Measurements from ENCODE around the gene PDE1A. TPM values are rescaled to one million over a fixed set of nuclear protein-coding genes. Genes with fewer than 3 reads are reported as not detected.

PDE1A gene
- total RNA-seq, 1 experiment from 2014 or later: not detected

- no peak overlapping the region for H2AFZ ChIP-seq (ENCODE audit: low read length)
- ATAC-seq (no peak), DNase-seq (no peak)
- BruUV-seq (replicated peaks): no TSS peak
- H3K27me3 ChIP-seq (ENCODE audit: low read length): peaks cover 6% of the 10 kb centered on the region; the same call in 1 of the 2 replicates
- no peaks in the 10 kb centered on the region for H3K79me2 ChIP-seq (ENCODE audit: low read length)
- H3K4me1 ChIP-seq (ENCODE audit: insufficient read depth, low read length): no peaks in the 10 kb centered on the region
- no peak overlapping the region for H3K4me3 ChIP-seq (ENCODE audit: low read length)
- no peaks in the 10 kb centered on the region for H3K9me3 ChIP-seq (ENCODE audit: low read length)
- CTCF ChIA-PET: no interaction called here
- H3K9me2 ChIP-seq (replicated peaks; ENCODE audit: low read length): no peaks in the 10 kb centered on the region
- no peak overlapping the region for H3K4me2 ChIP-seq (ENCODE audit: low read length)
- H3K9ac ChIP-seq (ENCODE audit: low read length): no peak overlapping the region
- intact Hi-C loops (cut with micrococcal nuclease): no loop called here
- no peak overlapping the region for H3K27ac ChIP-seq (ENCODE audit: low read length)
- no peaks in the 10 kb centered on the region for H3K36me3 ChIP-seq (ENCODE audit: low read depth, low read length)
- TF ChIP-seq CTCF (conservative IDR thresholded peaks at IDR 0.05; ENCODE audit: low read depth, low read length) (no peak), EZH2 (IDR thresholded peaks at IDR 0.05; ENCODE audit: low read length, unreplicated experiment) (no peak)
- H4K20me1 ChIP-seq (ENCODE audit: low read length): no peaks in the 10 kb centered on the region
- POLR2A ChIA-PET (ENCODE audit: unreplicated experiment): no interaction called here
- H3F3A ChIP-seq (ENCODE audit: low read length, unreplicated experiment): no peaks in the 10 kb centered on the region
Observed at GRCh38 chr2:182144041-182144775, 282.6 kb downstream of the PDE1A start.

DNA sequence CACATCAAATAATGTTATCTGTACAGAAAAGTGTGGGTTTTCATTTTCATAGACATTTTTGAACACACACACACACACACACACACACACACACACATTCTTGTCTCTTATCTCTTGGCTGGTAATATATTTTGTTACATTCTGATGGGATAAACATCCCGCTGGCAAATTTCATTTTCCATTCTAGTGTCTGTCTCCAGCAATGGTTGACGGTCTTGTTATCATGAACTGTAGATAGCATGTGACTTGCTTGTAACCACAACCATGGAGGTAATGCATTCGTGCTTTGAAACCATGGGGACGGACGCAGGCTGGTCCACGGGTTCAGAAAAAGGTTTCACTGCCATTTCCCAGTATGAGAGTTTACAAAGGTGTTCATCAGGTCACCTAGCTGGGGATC lies 284.8 kb downstream of the PDE1A start:
- POLR2A ChIA-PET (ENCODE audit: unreplicated experiment): no interaction called here
- intact Hi-C loops (cut with micrococcal nuclease): no loop called here

More for the DNA sequence above, 284.8 kb downstream of the PDE1A start:
- no peak overlapping the region for H3K4me2 ChIP-seq (ENCODE audit: low read length)
- no peak overlapping the region for H2AFZ ChIP-seq (ENCODE audit: low read length)
- H4K20me1 ChIP-seq (ENCODE audit: low read length): no peaks in the 10 kb centered on the region
- H3K27me3 ChIP-seq (ENCODE audit: low read length): peaks cover 6% of the 10 kb centered on the region; the same call in 1 of the 2 replicates
- ATAC-seq (no peak), DNase-seq (no peak)
- H3K4me3 ChIP-seq (ENCODE audit: low read length): no peak overlapping the region
- no peak overlapping the region for H3K9ac ChIP-seq (ENCODE audit: low read length)
- H3K36me3 ChIP-seq (ENCODE audit: low read depth, low read length): no peaks in the 10 kb centered on the region
- no TSS peak for BruUV-seq (replicated peaks)
- H3K27ac ChIP-seq (ENCODE audit: low read length): no peak overlapping the region
- no peaks in the 10 kb centered on the region for H3K4me1 ChIP-seq (ENCODE audit: insufficient read depth, low read length)
- CTCF ChIA-PET: no interaction called here
- no peaks in the 10 kb centered on the region for H3K9me2 ChIP-seq (replicated peaks; ENCODE audit: low read length)
- H3F3A ChIP-seq (ENCODE audit: low read length, unreplicated experiment): no peaks in the 10 kb centered on the region
- TF ChIP-seq EZH2 (IDR thresholded peaks at IDR 0.05; ENCODE audit: low read length, unreplicated experiment): no peak
- TF ChIP-seq CTCF (conservative IDR thresholded peaks at IDR 0.05; ENCODE audit: low read depth, low read length): no peak
- no peaks in the 10 kb centered on the region for H3K79me2 ChIP-seq (ENCODE audit: low read length)
- H3K9me3 ChIP-seq (ENCODE audit: low read length): no peaks in the 10 kb centered on the region

All from PC-3 (cell line).